ENCODE data around the gene ARHGEF7. TPM values are rescaled to one million over a fixed set of nuclear protein-coding genes. Genes with fewer than 3 reads are reported as not detected.

The ARHGEF7 gene
- total RNA-seq, 1 donor from 2014 or later, result 63.7 TPM

- H3K4me3 ChIP-seq, result no peak overlapping the region
- H3K27ac ChIP-seq, result no peak overlapping the region
- no peaks in the 10 kb centered on the region for H3K4me1 ChIP-seq
- no peak for TF ChIP-seq CTCF (IDR thresholded peaks at IDR 0.05)
- intact Hi-C loops (cut with DNase I), result no loop called here
- no peak for DNase-seq
- no peak for ATAC-seq
- H3K9me3 ChIP-seq, result no peaks in the 10 kb centered on the region
- no peaks in the 10 kb centered on the region for H3K27me3 ChIP-seq (ENCODE audit: low read depth)
- H3K36me3 ChIP-seq, result peaks cover 36% of the 10 kb centered on the region
Observed at GRCh38 chr13:111233080-111233479, 118.0 kb downstream of the ARHGEF7 start.

- no peak overlapping the region for H3K4me3 ChIP-seq
- H3K9me3 ChIP-seq, result no peaks in the 10 kb centered on the region
- H3K27me3 ChIP-seq (ENCODE audit: low read depth), result no peaks in the 10 kb centered on the region
- no peaks in the 10 kb centered on the region for H3K4me1 ChIP-seq
- H3K27ac ChIP-seq, result no peak overlapping the region
- intact Hi-C loops (cut with DNase I), result no loop called here
- ATAC-seq (no peak), DNase-seq (no peak)
- H3K36me3 ChIP-seq, result peaks cover 59% of the 10 kb centered on the region
- TF ChIP-seq CTCF (IDR thresholded peaks at IDR 0.05), result no peak
Observed at GRCh38 chr13:111239764-111240670, 124.9 kb downstream of the ARHGEF7 start.

- no peaks in the 10 kb centered on the region for H3K27me3 ChIP-seq (ENCODE audit: low read depth)
- TF ChIP-seq CTCF (IDR thresholded peaks at IDR 0.05), result no peak
- H3K27ac ChIP-seq, result no peak overlapping the region
- H3K4me3 ChIP-seq, result no peak overlapping the region
- H3K9me3 ChIP-seq, result no peaks in the 10 kb centered on the region
- ATAC-seq (no peak), DNase-seq (no peak)
- peaks cover 66% of the 10 kb centered on the region for H3K36me3 ChIP-seq
- intact Hi-C loops (cut with DNase I), result no loop called here
- H3K4me1 ChIP-seq, result no peaks in the 10 kb centered on the region
Observed at GRCh38 chr13:111241006-111241755, 126.1 kb downstream of the ARHGEF7 start.

- Histone ChIP-seq H3K4me3 (no peak overlapping the region), H3K36me3 (peaks cover 73% of the 10 kb centered on the region), H3K27ac (no peak overlapping the region), H3K9me3 (no peaks in the 10 kb centered on the region), H3K27me3 (ENCODE audit: low read depth) (no peaks in the 10 kb centered on the region), H3K4me1 (no peaks in the 10 kb centered on the region)
- no peak for TF ChIP-seq CTCF (IDR thresholded peaks at IDR 0.05)
- intact Hi-C loops (cut with DNase I), result no loop called here
- no peak for ATAC-seq
- no peak for DNase-seq
Observed at GRCh38 chr13:111241862-111242261, 126.8 kb downstream of the ARHGEF7 start.

- no peaks in the 10 kb centered on the region for H3K27me3 ChIP-seq (ENCODE audit: low read depth)
- peaks cover 73% of the 10 kb centered on the region for H3K36me3 ChIP-seq
- H3K27ac ChIP-seq, result no peak overlapping the region
- H3K4me3 ChIP-seq, result no peak overlapping the region
- DNase-seq, result no peak
- H3K9me3 ChIP-seq, result no peaks in the 10 kb centered on the region
- no peak for ATAC-seq
- intact Hi-C loops (cut with DNase I), result no loop called here
- no peaks in the 10 kb centered on the region for H3K4me1 ChIP-seq
- no peak for TF ChIP-seq CTCF (IDR thresholded peaks at IDR 0.05)
Observed at GRCh38 chr13:111242585-111242984, 127.5 kb downstream of the ARHGEF7 start.

Measured in lower lobe of right lung (tissue), 2 donors.